GM18499 (cell line): ENCODE measurements around the gene MAGI2.
"Not testable (repeated sequence)": the region's sequence is repeated elsewhere in the genome, so short reads cannot be mapped to it uniquely, and the experiment has no call there.

ENCODE experiments used
- ATAC-seq: cut with Tn5 transposase; IDR thresholded peaks from one replicate; pipeline ENCODE4 v1.9.1; 2021; ENCODE audit warnings: moderate number of reproducible peaks; ENCODE audit not compliant: insufficient read depth, unreplicated experiment

MAGI2 gene

GRCh38 chr7:78019447-78020135 is 1433.9 kb downstream of the MAGI2 start:
- ATAC-seq = peak; percentile 47

- ATAC-seq = peak; percentile 9
Observed at GRCh38 chr7:78018641-78019446, 1434.6 kb downstream of the MAGI2 start.

- no peak for ATAC-seq
Observed at GRCh38 chr7:78017591-78018100, 1435.8 kb downstream of the MAGI2 start.

- no peak for ATAC-seq
Observed at GRCh38 chr7:78015574-78016260, 1437.8 kb downstream of the MAGI2 start.

GRCh38 chr7:78014401-78014800 is 1439.1 kb downstream of the MAGI2 start:
- ATAC-seq = no peak

GRCh38 chr7:78013386-78013785 is 1440.1 kb downstream of the MAGI2 start:
- no peak for ATAC-seq

- ATAC-seq = no peak
Observed at GRCh38 chr7:78011642-78012041, 1441.8 kb downstream of the MAGI2 start.

- ATAC-seq = no peak
Observed at GRCh38 chr7:78007231-78007630, 1446.2 kb downstream of the MAGI2 start.

GRCh38 chr7:78006063-78006755 is 1447.3 kb downstream of the MAGI2 start:
- no peak for ATAC-seq

GRCh38 chr7:78002715-78003114 is 1450.8 kb downstream of the MAGI2 start:
- ATAC-seq = no peak

- ATAC-seq = no peak
Observed at GRCh38 chr7:78002021-78002420, 1451.4 kb downstream of the MAGI2 start.

GRCh38 chr7:77999168-77999567 is 1454.3 kb downstream of the MAGI2 start:
- ATAC-seq = not testable (repeated sequence)

GRCh38 chr7:77995717-77996116 is 1457.8 kb downstream of the MAGI2 start:
- ATAC-seq = no peak

GRCh38 chr7:77993838-77994237 is 1459.6 kb downstream of the MAGI2 start:
- no peak for ATAC-seq

GRCh38 chr7:77991656-77992055 is 1461.8 kb downstream of the MAGI2 start:
- ATAC-seq = no peak

- no peak for ATAC-seq
Observed at GRCh38 chr7:77989981-77990566, 1463.4 kb downstream of the MAGI2 start.

- ATAC-seq = no peak
Observed at GRCh38 chr7:77985974-77986339, 1467.5 kb downstream of the MAGI2 start.

- no peak for ATAC-seq
Observed at GRCh38 chr7:77985232-77985973, 1468.1 kb downstream of the MAGI2 start.

- no peak for ATAC-seq
Observed at GRCh38 chr7:77983973-77984372, 1469.5 kb downstream of the MAGI2 start.
